Activated CD4-positive, alpha-beta T cell treated with anti-CD3 and anti-CD28 coated beads, Interleukin-2, amount 10 ng/mL, durations not matched to agents 7 days and 5 days (primary cell): ENCODE results near the gene PFN1. TPM values are rescaled to one million over a fixed set of nuclear protein-coding genes. Genes with fewer than 3 reads are reported as not detected.

Source experiments
- CTCF ChIA-PET: fragments of 350-600 bp; sonication (Branson Sonifier 250); formaldehyde crosslinking; loops from one replicate; lab custom pipeline; 2021; ENCODE audit warnings: antibody characterized with exemption; lab: Charles Lee
- POLR2A ChIA-PET: fragments of 350-600 bp; sonication (Branson Sonifier 250); formaldehyde crosslinking; loops from one replicate; lab custom pipeline; 2021; ENCODE audit warnings: antibody characterized with exemption; lab: Charles Lee
- DNase-seq: peaks from one replicate; pipeline ENCODE4 v3.0.0-alpha.2; 2020
- H3K27ac Mint-ChIP-seq: one replicate; pipeline ENCODE4 v1.8.0; 2021; ENCODE audit warnings: mild to moderate bottlenecking, moderate library complexity, mixed read lengths
- H3K27me3 Mint-ChIP-seq: one replicate; pipeline ENCODE4 v1.8.0; 2021; ENCODE audit warnings: mixed read lengths
- H3K36me3 Mint-ChIP-seq: one replicate; pipeline ENCODE4 v1.8.0; 2021; ENCODE audit warnings: low read depth, mixed read lengths
- H3K4me1 Mint-ChIP-seq: one replicate; pipeline ENCODE4 v1.8.0; 2021; ENCODE audit warnings: mixed read lengths
- H3K4me3 Mint-ChIP-seq: one replicate; pipeline ENCODE4 v1.8.0; 2021; ENCODE audit warnings: mild to moderate bottlenecking, moderate library complexity, mixed read lengths
- H3K9me3 Mint-ChIP-seq: one replicate; pipeline ENCODE4 v1.8.0; 2021; ENCODE audit warnings: mixed read lengths
- total RNA-seq, 2 experiments: library from RNA; stranded (reverse); gene quantifications; one replicate each; pipeline ENCODE4 v1.2.3, GENCODE V29; 2021

The PFN1 gene
- total RNA-seq, 2 experiments from 2014 or later, result 2,428 to 2,438 TPM

GRCh38 chr17:4941319-4941610 is 7.1 kb downstream of the PFN1 start:
- POLR2A ChIA-PET, result interaction anchor here (0.5 to 0.7 kb wide), 2 partner anchors 22 to 41 kb away, joined by 3 to 5 read pairs; no protein-coding TSS in a partner anchor
- no peak for DNase-seq
- no peaks in the 10 kb centered on the region for H3K9me3 Mint-ChIP-seq
- peaks cover 62% of the 10 kb centered on the region for H3K4me1 Mint-ChIP-seq
- peaks cover 79% of the 10 kb centered on the region for H3K36me3 Mint-ChIP-seq
- H3K4me3 Mint-ChIP-seq, result peak overlapping the region; percentile 92
- H3K27ac Mint-ChIP-seq, result peak overlapping the region; percentile 96
- H3K27me3 Mint-ChIP-seq, result no peaks in the 10 kb centered on the region
- CTCF ChIA-PET, result interaction anchor here (1.5 kb wide), 1 partner anchor 30 kb away, joined by 3 read pairs; no protein-coding TSS in a partner anchor

- H3K9me3 Mint-ChIP-seq, result no peaks in the 10 kb centered on the region
- CTCF ChIA-PET, result interaction anchor here (0.9 to 1.7 kb wide), 6 partner anchors 27 to 139 kb away, joined by 3 to 8 read pairs (median 3); partner anchors contain the start of genes C17orf107, CHRNE and SPAG7
These were observed 7.6 kb downstream of the PFN1 start for GRCh38 chr17:4940555-4941318.

GRCh38 chr17:4939796-4940554 is 8.4 kb downstream of the PFN1 start, which contains the start of the genes RNF167 and SLC25A11:
Gene RNF167 (plus strand): TSS chr17:4940268. CDS start chr17:4940910, 642 bp downstream.
Gene SLC25A11 (minus strand): TSS chr17:4940046. CDS start chr17:4939910, 136 bp downstream.
- Mint-ChIP-seq H3K36me3 (peaks cover 71% of the 10 kb centered on the region), H3K27me3 (no peaks in the 10 kb centered on the region), H3K4me3 (peak within 1 kb of the TSS; percentile 92), H3K4me1 (peaks cover 58% of the 10 kb centered on the region), H3K9me3 (no peaks in the 10 kb centered on the region), H3K27ac (peak within 1 kb of the TSS; percentile 96)
- DNase-seq, result peak; percentile 99
- ChIA-PET CTCF (interaction anchor here (0.9 to 1.7 kb wide), 7 partner anchors 27 to 499 kb away, joined by 3 to 8 read pairs (median 3); partner anchors contain the start of genes C17orf107, C1QBP, CAMTA2 and CHRNE), POLR2A (interaction anchor here (0.6 to 2.0 kb wide), 7 partner anchors 9 to 140 kb away, joined by 3 to 11 read pairs (median 7); partner anchors contain the start of genes C17orf107, PFN1 and SPAG7)

More at GRCh38 chr17:4940555-4941318, 7.6 kb downstream of the PFN1 start:
- peak overlapping the region; percentile 96 for H3K27ac Mint-ChIP-seq
- DNase-seq, result peak; percentile 67
- peaks cover 65% of the 10 kb centered on the region for H3K4me1 Mint-ChIP-seq
- POLR2A ChIA-PET, result interaction anchor here (0.5 to 2.0 kb wide), 5 partner anchors 8 to 41 kb away, joined by 3 to 11 read pairs (median 9); partner anchors contain the start of genes C17orf107, PFN1 and SPAG7
- H3K27me3 Mint-ChIP-seq, result no peaks in the 10 kb centered on the region
- H3K36me3 Mint-ChIP-seq, result peaks cover 79% of the 10 kb centered on the region
- peak overlapping the region; percentile 92 for H3K4me3 Mint-ChIP-seq

GRCh38 chr17:4939546-4939795 is 8.9 kb downstream of the PFN1 start:
- Mint-ChIP-seq H3K9me3 (no peaks in the 10 kb centered on the region), H3K4me1 (peaks cover 57% of the 10 kb centered on the region), H3K4me3 (peak overlapping the region; percentile 92), H3K36me3 (peaks cover 67% of the 10 kb centered on the region), H3K27me3 (no peaks in the 10 kb centered on the region), H3K27ac (peak overlapping the region; percentile 94)
- ChIA-PET POLR2A (interaction anchor here (0.6 to 2.0 kb wide), 7 partner anchors 9 to 140 kb away, joined by 3 to 11 read pairs (median 7); partner anchors contain the start of genes C17orf107, PFN1 and SPAG7), CTCF (interaction anchor here (0.5 to 2.3 kb wide), 9 partner anchors 28 to 1493 kb away, joined by 3 to 8 read pairs (median 3); partner anchors contain the start of genes C1QBP, CAMTA2, CHRNE and SPAG7)
- no peak for DNase-seq

- no peaks in the 10 kb centered on the region for H3K27me3 Mint-ChIP-seq
- CTCF ChIA-PET, result interaction anchor here (0.5 to 2.3 kb wide), 8 partner anchors 15 to 1494 kb away, joined by 3 to 7 read pairs (median 3); partner anchors contain the start of genes C1QBP, CHRNE and SPAG7
- POLR2A ChIA-PET, result interaction anchor here (1.1 to 2.0 kb wide), 3 partner anchors 10 to 39 kb away, joined by 9 to 11 read pairs (median 10); partner anchors contain the start of genes C17orf107, PFN1 and SPAG7
- H3K27ac Mint-ChIP-seq, result peak overlapping the region; percentile 94
- H3K36me3 Mint-ChIP-seq, result peaks cover 64% of the 10 kb centered on the region
- peak overlapping the region; percentile 92 for H3K4me3 Mint-ChIP-seq
- H3K9me3 Mint-ChIP-seq, result no peaks in the 10 kb centered on the region
- DNase-seq, result no peak
- H3K4me1 Mint-ChIP-seq, result peaks cover 57% of the 10 kb centered on the region
These were observed 9.4 kb downstream of the PFN1 start for GRCh38 chr17:4938688-4939545.

GRCh38 chr17:4938069-4938491 is 10.2 kb downstream of the PFN1 start:
- ChIA-PET CTCF (interaction anchor here (1.1 to 2.3 kb wide), 4 partner anchors 15 to 35 kb away, joined by 3 to 5 read pairs (median 4); partner anchors contain the start of gene CHRNE), POLR2A (no interaction called here)
- no peaks in the 10 kb centered on the region for H3K9me3 Mint-ChIP-seq
- peak overlapping the region; percentile 94 for H3K27ac Mint-ChIP-seq
- peaks cover 63% of the 10 kb centered on the region for H3K36me3 Mint-ChIP-seq
- peaks cover 56% of the 10 kb centered on the region for H3K4me1 Mint-ChIP-seq
- H3K4me3 Mint-ChIP-seq, result peak overlapping the region; percentile 92
- H3K27me3 Mint-ChIP-seq, result no peaks in the 10 kb centered on the region
- DNase-seq, result no peak

GRCh38 chr17:4937553-4937952 is 10.8 kb downstream of the PFN1 start:
- peaks cover 59% of the 10 kb centered on the region for H3K36me3 Mint-ChIP-seq
- POLR2A ChIA-PET, result no interaction called here
- peak overlapping the region; percentile 92 for H3K4me3 Mint-ChIP-seq
- no peak for DNase-seq
- H3K4me1 Mint-ChIP-seq, result peaks cover 51% of the 10 kb centered on the region
- no peaks in the 10 kb centered on the region for H3K9me3 Mint-ChIP-seq
- H3K27me3 Mint-ChIP-seq, result no peaks in the 10 kb centered on the region
- H3K27ac Mint-ChIP-seq, result no peak overlapping the region
- CTCF ChIA-PET, result interaction anchor here (1.1 to 2.3 kb wide), 4 partner anchors 14 to 93 kb away, joined by 3 to 5 read pairs (median 4); no protein-coding TSS in a partner anchor

- ChIA-PET POLR2A (no interaction called here), CTCF (interaction anchor here (1.2 to 1.5 kb wide), 2 partner anchors 47 to 94 kb away, joined by 3 read pairs; no protein-coding TSS in a partner anchor)
- H3K36me3 Mint-ChIP-seq, result peaks cover 49% of the 10 kb centered on the region
- H3K9me3 Mint-ChIP-seq, result no peaks in the 10 kb centered on the region
- no peak for DNase-seq
- H3K27me3 Mint-ChIP-seq, result no peaks in the 10 kb centered on the region
- no peak overlapping the region for H3K27ac Mint-ChIP-seq
- no peak overlapping the region for H3K4me3 Mint-ChIP-seq
- peaks cover 44% of the 10 kb centered on the region for H3K4me1 Mint-ChIP-seq
These were observed 11.9 kb downstream of the PFN1 start for GRCh38 chr17:4936436-4936835.

- no peaks in the 10 kb centered on the region for H3K9me3 Mint-ChIP-seq
- no peaks in the 10 kb centered on the region for H3K27me3 Mint-ChIP-seq
- no peak overlapping the region for H3K4me3 Mint-ChIP-seq
- peaks cover 47% of the 10 kb centered on the region for H3K4me1 Mint-ChIP-seq
- DNase-seq, result no peak
- ChIA-PET CTCF (interaction anchor here (1.2 kb wide), 1 partner anchor 48 kb away, joined by 3 read pairs; no protein-coding TSS in a partner anchor), POLR2A (no interaction called here)
- no peak overlapping the region for H3K27ac Mint-ChIP-seq
- peaks cover 48% of the 10 kb centered on the region for H3K36me3 Mint-ChIP-seq
These were observed 12.7 kb downstream of the PFN1 start for GRCh38 chr17:4935650-4936049.

GRCh38 chr17:4934173-4934979 is 14.0 kb downstream of the PFN1 start:
- Mint-ChIP-seq H3K27me3 (no peaks in the 10 kb centered on the region), H3K4me3 (no peak overlapping the region), H3K27ac (peak overlapping the region; percentile 41), H3K36me3 (peaks cover 44% of the 10 kb centered on the region), H3K9me3 (no peaks in the 10 kb centered on the region), H3K4me1 (peaks cover 48% of the 10 kb centered on the region)
- no peak for DNase-seq
- ChIA-PET CTCF (interaction anchor here (0.6 to 1.6 kb wide), 4 partner anchors 25 to 72 kb away, joined by 3 to 4 read pairs (median 3); partner anchors contain the start of gene CAMTA2), POLR2A (interaction anchor here (0.6 kb wide), 1 partner anchor 434 kb away, joined by 3 read pairs; no protein-coding TSS in a partner anchor)
